HEK293T (cell line): ENCODE results near the gene KLF15.

Source experiments
- ARNT ChIP-seq: fragments of 450-650 bp; IDR thresholded peaks from 2 replicates; pipeline ENCODE4 v1.6.1; 2017; ENCODE audit warnings: mild to moderate bottlenecking
- BHLHE40 ChIP-seq: fragments of 450-650 bp; IDR thresholded peaks from 2 replicates; pipeline ENCODE4 v1.6.1; 2016; ENCODE audit warnings: mild to moderate bottlenecking, moderate library complexity, borderline replicate concordance
- CTBP1 ChIP-seq: fragments of 450-650 bp; IDR thresholded peaks from 2 replicates; pipeline ENCODE4 v1.6.1; 2016; ENCODE audit warnings: borderline replicate concordance
- ELF4 ChIP-seq: fragments of 450-650 bp; IDR thresholded peaks from 2 replicates; pipeline ENCODE4 v1.6.1; 2017; ENCODE audit warnings: antibody characterized with exemption
- FOXA1 ChIP-seq: fragments of 450-650 bp; IDR thresholded peaks from 2 replicates; pipeline ENCODE4 v1.6.1; 2016; ENCODE audit warnings: mild to moderate bottlenecking
- FOXK2 ChIP-seq: fragments of 450-650 bp; IDR thresholded peaks from 2 replicates; pipeline ENCODE4 v1.6.1; 2016; ENCODE audit warnings: mild to moderate bottlenecking
- FOXM1 ChIP-seq: fragments of 450-650 bp; IDR thresholded peaks from 2 replicates; pipeline ENCODE4 v1.6.1; 2017; ENCODE audit warnings: mild to moderate bottlenecking, borderline replicate concordance
- HDGF ChIP-seq: fragments of 450-650 bp; IDR thresholded peaks from 2 replicates; pipeline ENCODE4 v1.6.1; 2017; ENCODE audit warnings: antibody characterized with exemption, borderline replicate concordance
- LEF1 ChIP-seq: fragments of 450-650 bp; IDR thresholded peaks from 2 replicates; pipeline ENCODE4 v1.6.1; 2017; ENCODE audit warnings: mild to moderate bottlenecking, borderline replicate concordance
- NFRKB ChIP-seq: fragments of 450-650 bp; IDR thresholded peaks from 2 replicates; pipeline ENCODE4 v1.6.1; 2016; ENCODE audit warnings: mild to moderate bottlenecking, moderate library complexity
- SP1 ChIP-seq: fragments of 450-650 bp; IDR thresholded peaks from 2 replicates; pipeline ENCODE4 v1.6.1; 2017
- SUZ12 ChIP-seq: fragments of 450-650 bp; IDR thresholded peaks from 2 replicates; pipeline ENCODE4 v1.6.1; 2016; ENCODE audit warnings: mild to moderate bottlenecking
- TARDBP ChIP-seq: fragments of 450-650 bp; IDR thresholded peaks from 2 replicates; pipeline ENCODE4 v1.6.1; 2016
- TF ChIP-seq, protein P1 (sequence below): fragments of 450-650 bp; IDR thresholded peaks from 2 replicates; pipeline ENCODE4 v1.6.1; 2016

- TF ChIP-seq ARNT, result no peak
- no peak for TF ChIP-seq BHLHE40
- no peak for TF ChIP-seq FOXM1
- no peak for TF ChIP-seq FOXK2
- no peak for TF ChIP-seq NFRKB
- no peak for TF ChIP-seq TARDBP
- no peak for TF ChIP-seq SP1
- TF ChIP-seq SUZ12, result no peak
- TF ChIP-seq, protein P1, sequence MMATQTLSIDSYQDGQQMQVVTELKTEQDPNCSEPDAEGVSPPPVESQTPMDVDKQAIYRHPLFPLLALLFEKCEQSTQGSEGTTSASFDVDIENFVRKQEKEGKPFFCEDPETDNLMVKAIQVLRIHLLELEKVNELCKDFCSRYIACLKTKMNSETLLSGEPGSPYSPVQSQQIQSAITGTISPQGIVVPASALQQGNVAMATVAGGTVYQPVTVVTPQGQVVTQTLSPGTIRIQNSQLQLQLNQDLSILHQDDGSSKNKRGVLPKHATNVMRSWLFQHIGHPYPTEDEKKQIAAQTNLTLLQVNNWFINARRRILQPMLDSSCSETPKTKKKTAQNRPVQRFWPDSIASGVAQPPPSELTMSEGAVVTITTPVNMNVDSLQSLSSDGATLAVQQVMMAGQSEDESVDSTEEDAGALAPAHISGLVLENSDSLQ, result no peak
- no peak for TF ChIP-seq FOXA1
- no peak for TF ChIP-seq ELF4
- no peak for TF ChIP-seq CTBP1
- TF ChIP-seq LEF1, result no peak
- no peak for TF ChIP-seq HDGF
Observed at GRCh38 chr3:126390751-126391150, 33.5 kb upstream of the KLF15 start.
